SW 1271 (cell line): ENCODE measurements around the gene KRT7.

Experiments used
- DNase-seq, 2 experiments: peaks; one replicate each; lab custom pipeline; 2025; lab: John Stamatoyannopoulos, UW

The KRT7 gene

DNA sequence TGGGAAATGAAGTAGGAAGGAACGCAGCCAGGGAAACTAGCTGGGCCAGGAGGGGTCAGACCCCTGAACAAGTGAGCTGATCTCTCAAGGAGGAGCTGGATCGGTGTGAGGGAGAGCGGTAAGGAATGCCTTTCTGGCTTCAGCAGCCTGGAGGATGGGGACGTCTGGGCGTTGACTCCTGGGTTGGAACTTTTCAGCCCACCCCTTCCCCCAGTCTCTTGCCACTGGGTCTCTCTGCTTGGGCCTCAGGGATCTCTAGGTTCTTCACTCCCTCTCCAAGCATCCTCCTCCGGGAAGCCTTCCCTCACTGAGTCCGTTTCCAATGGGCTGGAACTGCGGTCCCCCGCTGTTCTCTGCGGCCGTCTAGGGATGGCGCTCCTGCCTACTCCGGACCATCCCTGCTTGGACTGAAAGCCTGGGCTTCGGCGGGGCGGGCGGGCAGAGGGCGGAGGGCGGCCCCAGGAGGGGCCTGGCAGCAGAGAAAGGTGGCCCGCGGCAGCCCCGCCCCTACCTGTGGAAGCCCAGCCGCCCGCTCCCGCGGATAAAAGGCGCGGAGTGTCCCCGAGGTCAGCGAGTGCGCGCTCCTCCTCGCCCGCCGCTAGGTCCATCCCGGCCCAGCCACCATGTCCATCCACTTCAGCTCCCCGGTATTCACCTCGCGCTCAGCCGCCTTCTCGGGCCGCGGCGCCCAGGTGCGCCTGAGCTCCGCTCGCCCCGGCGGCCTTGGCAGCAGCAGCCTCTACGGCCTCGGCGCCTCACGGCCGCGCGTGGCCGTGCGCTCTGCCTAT lies at the start of gene KRT7:
Gene KRT7, plus strand, starts transcription at position 570 of the 788 bp plus-strand sequence. Its CDS starts 54 bp downstream, at position 624.
- no peak for DNase-seq

GRCh38 chr12:52183544-52183910 lies 49.5 kb upstream of the KRT7 start:
- no peak for DNase-seq

- DNase-seq, result no peak
Observed at GRCh38 chr12:52183971-52184370, 49.1 kb upstream of the KRT7 start.

DNA sequence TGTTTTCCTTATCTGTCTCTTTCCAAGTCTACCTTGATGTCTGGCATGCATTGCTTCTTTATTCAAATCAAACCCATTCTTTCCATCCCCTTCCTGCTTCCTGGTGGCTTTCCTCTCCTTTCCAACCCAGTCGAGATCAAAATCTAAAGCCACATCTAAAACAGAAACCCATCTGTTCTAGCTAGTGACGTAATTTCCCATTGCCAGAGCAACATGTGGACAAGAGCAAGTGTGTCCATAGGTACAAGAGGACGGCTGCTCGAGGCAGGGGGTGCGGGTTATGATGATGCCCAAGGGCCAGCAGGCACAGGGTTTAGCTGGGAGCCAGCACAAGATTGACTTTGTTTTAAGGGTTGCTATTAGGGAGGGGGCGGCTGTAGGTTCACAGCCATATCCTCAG lies 48.2 kb upstream of the KRT7 start:
- DNase-seq, result no peak

- DNase-seq, result no peak
Observed at GRCh38 chr12:52185400-52185967, 47.6 kb upstream of the KRT7 start.

GRCh38 chr12:52186118-52186840 lies 46.8 kb upstream of the KRT7 start:
- peak; percentile 56 to 91 for DNase-seq

DNA sequence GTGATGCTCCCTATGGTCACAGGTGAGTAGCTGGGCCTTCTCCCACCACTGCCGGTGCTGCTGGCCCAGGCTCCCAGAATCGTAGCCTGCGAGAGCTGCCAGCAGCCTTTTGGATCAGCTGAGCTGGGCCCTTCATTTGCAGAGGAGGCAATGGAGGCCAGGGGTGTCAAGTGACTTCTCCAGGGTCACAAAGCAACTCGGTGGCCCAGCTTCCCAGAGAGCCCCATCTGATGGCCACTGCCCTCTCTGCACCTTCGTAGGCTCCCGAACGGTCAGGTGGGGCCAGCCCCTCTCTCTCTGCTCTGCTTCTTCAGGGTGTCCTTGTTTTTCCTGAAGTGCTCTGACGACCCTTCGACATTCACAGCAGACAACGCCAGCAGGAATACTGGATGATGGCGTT lies 45.8 kb upstream of the KRT7 start:
- DNase-seq, result no peak

DNA sequence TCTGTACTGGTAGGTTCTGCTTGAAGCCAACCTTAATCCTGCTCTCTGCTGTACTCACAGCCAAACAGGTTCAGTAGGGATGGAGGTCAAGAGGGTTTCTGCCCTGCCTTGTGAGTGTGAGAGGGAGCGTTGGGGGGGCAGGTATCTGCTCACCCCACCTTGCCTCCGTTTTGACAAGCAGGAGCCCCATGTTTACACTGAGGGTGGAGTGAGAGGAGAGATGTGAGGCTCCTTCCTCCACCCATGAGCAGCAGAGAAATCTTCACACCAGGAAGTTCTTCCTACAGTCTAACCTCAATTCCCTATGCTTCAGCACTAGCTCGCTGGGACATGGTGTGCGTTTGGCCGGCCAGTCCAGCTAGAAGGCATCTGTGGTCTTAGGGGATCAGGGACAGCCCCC lies 45.4 kb upstream of the KRT7 start:
- no peak for DNase-seq

DNA sequence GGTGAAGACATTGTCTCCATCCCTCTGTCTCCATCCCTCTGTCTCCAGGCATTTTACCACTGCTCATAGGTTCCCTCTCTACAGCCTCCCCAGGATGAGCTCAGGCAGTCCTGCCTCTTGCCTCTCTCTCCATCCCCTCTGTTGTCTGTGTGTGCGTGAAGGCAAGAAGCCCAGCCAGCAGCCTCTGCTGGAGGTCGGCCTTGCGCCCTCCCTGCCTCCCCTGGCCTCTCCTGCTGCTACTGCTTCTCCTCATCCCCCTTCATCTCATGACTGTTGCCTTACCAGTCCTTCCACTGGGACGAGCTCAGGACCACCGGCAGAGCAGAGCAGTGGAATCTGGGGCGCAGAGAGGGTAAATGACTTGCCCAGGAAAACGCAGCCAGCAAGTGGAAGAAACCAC lies 44.4 kb upstream of the KRT7 start:
- DNase-seq, result no peak

- DNase-seq, result peak in 1 of 2 experiments; percentile 29
Observed at GRCh38 chr12:52189376-52190174, 43.5 kb upstream of the KRT7 start.

DNA sequence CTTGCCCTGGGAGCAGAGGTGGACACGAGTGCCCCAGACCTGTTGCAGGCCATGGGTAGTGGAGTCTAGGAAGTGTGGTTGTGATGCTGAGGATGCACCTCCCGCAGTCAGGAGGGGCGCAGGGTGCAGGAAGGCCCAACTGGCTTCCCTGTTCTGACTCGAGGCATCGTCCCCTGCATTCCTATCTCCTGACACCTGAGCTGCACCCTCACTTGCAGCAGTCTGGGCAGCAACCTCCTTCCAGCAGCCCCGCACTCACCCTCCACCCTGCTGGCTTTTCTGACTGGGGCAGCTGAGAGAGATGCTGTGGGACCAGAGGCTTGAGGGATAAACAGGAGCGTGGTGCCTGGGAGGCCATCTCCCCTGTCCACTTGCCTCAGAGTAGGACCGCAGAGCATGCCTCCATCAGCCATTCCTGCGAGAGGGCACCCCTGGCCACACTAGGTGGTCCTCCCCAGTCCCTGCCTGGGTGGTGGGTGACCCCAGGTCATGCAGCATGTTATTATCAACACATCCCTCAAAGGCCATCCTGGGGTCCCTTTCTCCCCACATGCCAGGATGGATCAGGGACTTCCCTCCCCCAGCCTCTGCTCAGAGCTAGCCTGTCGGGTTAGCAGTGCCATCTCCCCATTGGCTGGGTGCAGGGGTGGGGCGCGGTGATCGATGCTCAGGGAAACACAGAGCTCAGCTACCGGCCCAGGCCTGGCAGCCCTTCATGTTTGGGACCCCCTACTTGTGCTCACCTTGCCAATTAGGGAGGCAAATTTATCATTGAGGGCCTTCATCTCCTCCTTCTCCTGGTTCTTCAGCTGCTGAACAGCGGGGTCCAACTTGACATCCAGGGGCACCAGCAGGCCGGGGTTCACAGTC lies 41.9 kb upstream of the KRT7 start:
- DNase-seq, result peak in 1 of 2 experiments; percentile 23

- DNase-seq, result peak; percentile 98
Observed at GRCh38 chr12:52191841-52192791, 40.9 kb upstream of the KRT7 start, which contains the start of gene KRT80. KRT80 (minus strand) TSS chr12:52192014; CDS start chr12:52191902, 112 bp downstream.

GRCh38 chr12:52193532-52193931 lies 39.5 kb upstream of the KRT7 start:
- DNase-seq, result no peak

DNA sequence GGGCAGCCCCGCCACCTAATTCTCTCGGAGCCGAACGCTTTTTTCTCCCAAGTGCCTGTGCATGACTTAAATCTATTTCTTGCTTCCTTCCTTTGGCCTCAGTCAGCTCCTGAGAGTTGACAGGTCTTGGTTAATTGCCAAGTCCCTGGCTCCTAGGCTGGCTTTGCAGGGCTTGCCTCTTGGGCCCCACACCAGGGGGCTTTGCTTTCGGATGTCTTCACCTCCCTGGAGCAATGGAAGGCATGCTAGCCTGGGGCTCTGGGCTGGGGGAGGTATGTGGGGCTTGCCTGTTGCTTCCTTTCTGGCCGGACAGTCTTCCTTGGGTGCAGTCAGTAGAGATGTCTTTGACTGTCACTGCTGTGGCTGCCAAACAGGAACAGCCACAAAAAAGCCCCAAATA lies 39.1 kb upstream of the KRT7 start:
- no peak for DNase-seq

GRCh38 chr12:52195065-52195730 lies 37.8 kb upstream of the KRT7 start:
- DNase-seq, result no peak

DNA sequence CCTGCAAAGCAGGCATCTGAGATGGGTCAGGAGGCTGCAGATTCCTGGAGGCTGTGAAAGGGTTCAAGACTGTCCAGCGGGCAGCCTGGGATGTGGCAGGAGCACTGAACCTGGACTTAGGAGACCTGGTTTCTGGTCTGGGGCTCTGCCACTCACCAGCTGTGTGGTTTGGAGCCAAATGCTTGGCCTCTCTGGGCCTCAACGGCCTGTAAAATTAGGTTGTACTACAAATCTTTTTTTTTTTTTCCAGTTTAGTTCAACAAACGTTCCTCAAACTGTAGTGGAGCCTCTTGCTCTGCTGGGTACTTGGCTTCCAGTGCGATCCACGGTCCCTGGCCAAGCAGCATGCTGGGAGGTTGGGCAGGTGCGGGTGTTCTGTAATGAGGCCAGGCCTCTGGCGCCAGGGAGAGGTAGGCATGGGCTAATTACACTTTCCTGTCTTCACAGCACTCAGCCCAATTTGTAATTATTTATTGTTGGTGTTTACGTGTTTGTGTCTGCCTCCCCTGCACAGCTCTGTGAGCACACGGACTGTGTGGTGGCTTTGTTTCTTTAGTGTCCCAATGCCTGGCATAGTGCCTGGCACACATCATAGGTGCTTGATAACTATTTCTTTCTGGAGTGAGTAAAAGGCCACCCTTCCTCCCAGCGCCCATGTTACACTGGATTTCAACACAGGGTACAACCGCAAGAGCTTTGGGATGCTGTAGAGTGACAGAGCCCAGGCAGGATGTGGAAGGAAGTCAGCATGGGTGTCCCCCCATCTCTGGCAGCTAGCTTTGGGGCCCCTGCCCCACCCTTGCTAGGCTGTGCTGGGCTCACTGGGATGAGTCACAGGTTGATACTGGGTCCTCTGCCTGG lies 35.4 kb upstream of the KRT7 start:
- DNase-seq, result peak in 1 of 2 experiments; percentile 28

- no peak for DNase-seq
Observed at GRCh38 chr12:52198454-52199215, 34.4 kb upstream of the KRT7 start.
